Measurements from ENCODE around the gene IPCEF1. TPM values are rescaled to one million over a fixed set of nuclear protein-coding genes. Genes with fewer than 3 reads are reported as not detected.

IPCEF1 gene
- total and polyA plus RNA-seq, 2 of the 4 experiments (the other 2 are of a cell fraction), result under 0.01 to 0.03 TPM

GRCh38 chr6:154206996-154207395, 149.6 kb downstream of the IPCEF1 start:
- Histone ChIP-seq H3K18ac (ENCODE audit: low read depth, low read length) (no peak overlapping the region), H4K91ac (ENCODE audit: insufficient read depth, low read depth, low read length) (no peak overlapping the region), H3K14ac (replicated peaks; ENCODE audit: low read depth, low read length) (no peak overlapping the region), H2AK5ac (ENCODE audit: low read depth, low read length) (no peak overlapping the region), H3K36me3 (ENCODE audit: control insufficient read depth, insufficient read depth, low read length) (no peaks in the 10 kb centered on the region), H2AK9ac (replicated peaks; ENCODE audit: low read depth, low read length, poor library complexity) (no peak overlapping the region), H2BK15ac (ENCODE audit: low read depth, low read length) (no peak overlapping the region), H2BK20ac (ENCODE audit: low read depth, low read length) (no peak overlapping the region), H3K56ac (ENCODE audit: extremely low read depth, insufficient read depth, low read length) (no peak overlapping the region), H4K20me1 (ENCODE audit: insufficient read depth, low read length) (no peaks in the 10 kb centered on the region), H3K9me1 (ENCODE audit: insufficient read depth, low read length) (no peaks in the 10 kb centered on the region), H2BK5ac (ENCODE audit: low read depth, low read length, poor library complexity, severe bottlenecking) (no peak overlapping the region), H2AFZ (replicated peaks; ENCODE audit: low read length, poor library complexity) (no peak overlapping the region), H4K8ac (ENCODE audit: low read depth in 2 of 2, low read length in 2 of 2) (no peak overlapping the region), H3K4me3 (ENCODE audit: insufficient read depth, low read depth, low read length) (no peak overlapping the region), H3K9me3 (ENCODE audit: control insufficient read depth, insufficient read depth, low read length) (no peaks in the 10 kb centered on the region), H3K79me1 (ENCODE audit: low read depth in 1 of 2, low read length in 2 of 2) (no peaks in the 10 kb centered on the region), H4K5ac (ENCODE audit: low read depth, low read length) (no peak overlapping the region), H3K4me2 (ENCODE audit: low read depth, low read length) (no peak overlapping the region), H3K4me1 (ENCODE audit: control insufficient read depth, insufficient read depth, low read length) (no peaks in the 10 kb centered on the region), H3K4ac (ENCODE audit: low read depth, low read length) (no peak overlapping the region), H3K27me3 (ENCODE audit: control insufficient read depth, insufficient read depth, low read length) (no peaks in the 10 kb centered on the region), H3K23ac (ENCODE audit: low read depth, low read length) (no peak overlapping the region), H2BK120ac (ENCODE audit: low read depth, low read length) (no peak overlapping the region), H3K27ac (ENCODE audit: insufficient read depth, low read length) (no peak overlapping the region), H3K9ac (ENCODE audit: low read depth, low read length) (no peak overlapping the region)
- in situ Hi-C loops (cut with MboI; ENCODE audit: low sequenced_read_pairs), result no loop called here
- TF ChIP-seq USF2 (IDR thresholded peaks at IDR 0.05; ENCODE audit: low read depth, low read length) (no peak), MXI1 (IDR thresholded peaks at IDR 0.05; ENCODE audit: borderline replicate concordance, low read depth, low read length) (no peak), CTCF (conservative IDR thresholded peaks at IDR 0.05; ENCODE audit: low read depth, low read length) (no peak), SMC3 (IDR thresholded peaks at IDR 0.05; ENCODE audit: low read depth, low read length) (no peak), NFE2L2 (IDR thresholded peaks at IDR 0.05; ENCODE audit: low read depth, low read length) (no peak), MAFK (IDR thresholded peaks at IDR 0.05; ENCODE audit: low read depth, low read length) (no peak), RAD21 (IDR thresholded peaks at IDR 0.05; ENCODE audit: low read length) (no peak)
- intact Hi-C loops (cut with micrococcal nuclease), result no loop called here
- DNase-seq (no peak), ATAC-seq (ENCODE audit: low read depth) (no peak)
- no TSS peak for BruUV-seq (replicated peaks)
- ChIA-PET CTCF (interaction anchor here (0.5 kb wide), 1 partner anchor 203 kb away, joined by 3 read pairs; no protein-coding TSS in a partner anchor), POLR2A (ENCODE audit: unreplicated experiment) (no interaction called here)
- 100% methylated on average over 1 of the region's 4 CpGs; no CpG with 5 or more reads in 1 of the 2 experiments for WGBS, 2 experiments (ENCODE audit: extremely low coverage in 2 of 2, insufficient read length in 1 of 2)
- dilution Hi-C loops (cut with HindIII; ENCODE audit: low sequenced_read_pairs, unreplicated experiment), result no loop called here
